UCSD-AML1 (cell line): ENCODE results near the gene TUBB4B.

Experiments used
- DNase-seq: peaks from one replicate; lab custom pipeline; 2025; ENCODE audit not compliant: unreplicated experiment; lab: John Stamatoyannopoulos, UW

Gene TUBB4B

DNA sequence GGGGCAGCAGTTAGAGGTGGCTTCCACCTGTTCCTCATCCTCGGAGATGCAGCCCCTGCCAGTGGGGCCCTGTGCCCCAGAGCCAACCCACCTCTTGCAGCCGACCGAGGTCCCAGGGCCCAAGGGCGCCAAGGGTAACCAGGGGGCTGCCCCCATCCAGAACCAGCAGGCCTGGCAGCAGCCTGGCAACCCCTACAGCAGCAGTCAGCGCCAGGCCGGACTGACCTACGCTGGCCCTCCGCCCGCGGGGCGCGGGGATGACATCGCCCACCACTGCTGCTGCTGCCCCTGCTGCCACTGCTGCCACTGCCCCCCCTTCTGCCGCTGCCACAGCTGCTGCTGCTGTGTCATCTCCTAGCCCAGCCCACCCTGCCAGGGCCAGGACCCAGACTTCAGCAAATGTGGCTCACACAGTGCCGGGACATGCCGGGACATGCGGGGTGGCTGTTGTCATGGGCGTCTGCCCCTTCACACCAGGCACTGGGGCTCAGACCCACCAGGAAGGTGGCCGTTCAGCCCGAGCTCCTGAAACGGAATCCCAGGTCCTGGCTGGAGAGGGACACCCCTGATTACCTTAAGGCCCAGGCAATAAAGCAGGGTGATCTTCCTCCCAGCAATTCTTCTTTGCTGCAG lies 15.3 kb upstream of the TUBB4B start:
- DNase-seq, result no peak

DNA sequence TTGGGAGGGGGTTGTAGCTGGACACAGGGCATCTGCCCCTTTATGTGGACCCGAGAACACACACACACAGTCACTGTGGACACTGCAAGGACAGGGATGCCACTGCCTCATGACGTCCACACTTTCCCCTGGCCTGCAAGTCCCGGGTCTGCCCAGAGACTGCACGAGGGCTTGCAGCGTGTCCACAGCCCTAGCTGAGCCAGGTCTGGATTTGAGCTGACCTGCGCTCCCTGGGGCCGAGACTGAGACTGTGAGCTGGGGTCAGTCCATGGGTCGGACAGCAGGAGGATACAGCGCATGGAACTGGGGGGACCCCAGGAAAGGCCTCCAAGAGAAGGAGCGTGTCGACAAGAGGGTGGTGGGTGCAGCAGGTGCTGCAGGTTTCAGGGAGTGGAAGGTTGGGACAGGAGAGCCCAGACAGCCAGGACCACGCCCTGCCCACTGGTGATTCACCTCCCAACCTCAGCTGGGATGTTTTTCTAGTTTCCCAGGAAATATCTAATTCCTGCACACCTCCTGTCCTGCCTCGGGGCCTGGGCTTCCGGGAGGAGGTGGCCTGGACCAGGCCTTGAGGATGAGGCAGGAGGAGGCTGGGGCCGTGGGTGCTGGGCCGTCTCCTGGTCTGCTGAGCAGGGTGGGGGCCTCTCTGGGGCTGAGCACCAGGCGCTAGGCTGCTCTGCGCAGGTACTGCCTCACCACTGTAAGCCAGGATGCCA lies 14.6 kb upstream of the TUBB4B start:
- no peak for DNase-seq

DNA sequence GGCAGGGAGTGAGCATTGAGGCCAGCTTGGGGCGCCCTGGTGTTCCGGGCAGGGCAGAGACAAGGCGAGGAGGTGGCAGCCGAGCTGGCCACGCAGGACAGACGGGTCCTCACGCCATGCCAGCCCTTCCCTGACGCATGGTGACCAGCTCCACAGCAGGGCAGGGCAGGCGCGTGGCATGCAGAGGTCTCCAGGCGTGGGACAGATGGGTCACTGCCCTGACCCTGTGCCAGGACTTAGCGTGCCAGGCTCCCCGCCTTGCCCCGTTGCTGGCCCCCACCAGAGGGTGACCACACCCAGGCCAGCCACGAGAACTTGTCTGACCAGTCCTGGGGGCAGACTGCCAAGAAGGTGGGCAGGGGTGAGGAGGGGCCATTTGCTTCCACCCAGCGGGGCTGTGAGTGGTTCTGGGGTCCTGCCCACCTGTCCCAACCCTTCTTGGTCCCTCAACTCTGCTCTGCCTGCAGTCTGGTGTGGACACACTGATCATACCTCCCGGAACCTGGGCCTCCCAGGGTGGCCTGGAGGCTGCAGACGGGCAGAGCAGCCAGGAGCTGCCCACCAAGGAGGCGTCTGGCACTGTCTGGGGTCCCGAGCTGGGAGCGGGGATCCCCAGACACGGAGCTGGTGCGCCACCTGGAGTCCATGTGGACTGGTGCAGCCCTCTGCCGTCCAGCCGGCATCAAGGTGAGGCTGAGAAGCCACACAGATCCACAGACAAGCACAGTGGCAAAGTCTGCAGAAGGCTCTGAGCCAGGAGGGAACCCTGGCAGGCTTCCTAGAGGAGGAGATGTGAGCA lies 13.8 kb upstream of the TUBB4B start, which contains the start of gene RNF224:
RNF224 (plus strand) TSS at position 449 of the 799 bp plus-strand sequence. CDS start 834 bp downstream, outside the sequence.
- DNase-seq, result peak; percentile 78

DNA sequence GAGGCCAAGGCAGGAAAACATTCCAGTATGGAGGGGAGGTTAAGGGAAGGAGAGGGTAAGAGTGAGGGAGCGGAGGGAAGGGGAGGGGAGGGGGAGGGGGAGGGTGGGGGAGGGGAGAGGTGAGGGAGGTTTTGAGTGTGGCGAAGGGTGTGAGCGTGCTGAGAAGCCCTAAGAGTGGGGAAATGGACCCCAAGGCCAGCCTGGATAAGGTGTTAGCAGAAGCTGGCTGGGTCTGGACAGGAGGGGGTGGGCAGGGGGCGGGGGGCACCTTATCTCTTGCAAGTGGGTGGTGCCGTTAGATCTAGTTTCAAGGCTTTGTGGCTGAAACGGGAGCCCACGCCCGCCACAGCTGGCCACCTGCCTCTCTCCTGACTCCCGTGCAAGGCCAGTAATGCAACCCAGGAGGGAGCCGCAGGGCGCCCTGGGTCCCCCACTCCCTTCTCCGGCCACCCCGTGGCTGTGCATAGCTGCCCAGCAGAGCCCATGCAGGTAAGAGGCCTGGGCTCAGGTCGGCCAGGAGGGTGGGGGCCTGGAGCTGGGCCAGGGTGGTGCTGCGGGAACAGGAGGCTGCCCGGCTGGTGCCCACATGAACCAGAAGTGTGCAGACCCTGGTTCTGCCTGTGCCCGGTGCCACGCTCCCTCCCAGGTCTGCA lies 13.1 kb upstream of the TUBB4B start:
- no peak for DNase-seq

DNA sequence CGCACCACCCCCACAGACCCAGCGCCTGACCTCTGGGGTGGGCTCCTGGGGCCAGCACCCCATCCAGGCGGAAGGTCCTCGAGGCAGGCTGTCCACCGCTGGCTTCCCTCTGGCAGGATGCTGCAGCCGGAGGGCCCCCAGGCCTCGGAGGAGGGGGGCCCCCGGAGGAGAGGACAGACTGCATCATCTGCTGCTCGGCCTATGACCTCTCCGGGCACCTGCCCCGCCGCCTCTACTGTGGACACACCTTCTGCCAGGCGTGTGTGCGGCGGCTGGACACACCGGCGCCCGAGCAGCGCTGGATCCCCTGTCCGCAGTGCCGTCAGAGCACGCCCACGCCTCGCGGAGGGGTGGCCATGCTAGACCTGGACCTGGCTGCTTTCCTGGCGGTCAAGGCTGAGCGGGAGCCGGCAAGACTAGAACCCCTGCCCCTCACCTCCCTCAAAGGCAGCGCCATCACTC lies 12.6 kb upstream of the TUBB4B start:
- DNase-seq, result no peak

DNA sequence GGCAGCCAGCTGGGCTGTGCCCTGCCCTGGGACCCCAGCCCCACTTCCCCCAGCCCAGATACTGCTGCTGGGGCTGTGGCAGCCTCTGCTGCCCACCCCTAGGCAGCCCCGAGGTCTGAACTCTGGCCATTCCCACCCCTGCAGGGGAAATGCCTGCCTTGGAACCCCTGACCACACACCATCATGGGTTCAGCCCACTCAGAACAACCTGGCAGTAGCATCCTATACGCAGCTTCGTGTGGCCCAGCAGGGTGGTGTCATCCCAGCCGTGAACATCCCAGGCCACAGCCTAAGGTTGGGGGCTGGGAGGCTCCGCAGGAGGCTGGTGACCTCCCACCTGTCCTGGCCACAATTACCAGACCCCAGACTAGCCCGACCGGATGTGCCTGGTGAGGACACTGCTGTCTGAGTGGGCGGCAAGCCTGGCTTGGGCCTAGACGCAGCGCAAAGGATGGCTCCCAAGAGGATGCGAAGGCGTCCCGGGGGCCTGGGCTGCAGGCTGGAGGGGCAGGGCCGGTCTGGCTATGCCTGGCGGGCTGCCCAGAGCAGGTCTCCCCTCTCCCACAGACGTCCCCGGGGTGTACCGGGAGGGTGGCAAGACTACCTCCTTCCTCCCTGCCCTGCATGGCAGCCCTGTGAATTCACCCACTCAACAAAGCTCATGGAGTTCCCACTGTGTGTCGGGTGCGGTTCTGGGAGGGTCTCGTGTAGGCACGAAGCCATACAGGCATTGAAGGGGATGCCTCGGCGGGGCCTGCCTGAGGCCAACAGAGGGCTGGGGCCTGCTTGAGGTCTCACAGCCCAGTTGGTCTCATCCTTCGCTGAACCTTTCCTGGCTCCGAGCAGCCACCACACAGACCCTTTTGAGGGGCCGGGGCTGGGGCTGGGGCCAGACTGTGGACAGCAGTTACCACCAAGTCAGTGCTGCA lies 11.9 kb upstream of the TUBB4B start:
- no peak for DNase-seq

DNA sequence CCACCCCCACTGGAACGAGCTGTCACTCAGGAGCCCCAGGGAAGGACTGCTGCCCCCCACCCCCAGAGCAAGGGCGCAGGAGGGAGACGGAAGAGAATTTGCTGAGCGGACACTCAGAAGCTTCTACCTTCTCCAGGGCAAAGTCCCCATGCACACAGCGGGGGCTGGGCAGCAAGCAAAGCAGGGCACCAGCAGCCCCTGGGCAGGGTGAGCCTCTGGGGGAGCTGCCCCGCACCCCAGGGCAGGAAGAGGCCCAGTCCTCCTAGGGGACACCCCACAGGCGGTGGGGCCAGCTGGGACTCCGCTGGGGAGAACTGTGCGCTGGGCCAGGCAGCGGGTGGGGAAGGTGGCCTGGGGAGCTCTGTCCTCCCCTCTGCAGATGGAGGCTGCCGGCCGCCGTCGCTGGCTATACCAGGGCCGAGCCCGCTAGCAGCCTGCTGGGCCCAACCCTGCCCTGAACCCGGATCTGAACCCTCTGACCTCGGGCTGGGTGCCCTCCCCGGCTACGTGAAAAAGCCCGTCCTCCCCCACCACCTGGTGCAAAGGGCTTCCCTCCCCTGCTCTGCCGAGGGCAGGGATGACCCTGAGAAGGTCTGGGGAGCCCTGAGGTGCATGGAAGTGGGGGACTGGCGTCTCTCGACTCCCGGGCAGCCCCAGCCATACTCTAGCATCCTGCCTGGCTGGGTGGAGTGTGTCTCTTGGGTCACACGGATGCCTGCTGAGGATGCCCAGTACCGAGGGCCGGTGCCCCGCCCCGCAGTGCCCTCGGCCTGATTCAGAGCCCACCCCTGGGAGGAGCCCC lies 11.0 kb upstream of the TUBB4B start:
- no peak for DNase-seq

DNA sequence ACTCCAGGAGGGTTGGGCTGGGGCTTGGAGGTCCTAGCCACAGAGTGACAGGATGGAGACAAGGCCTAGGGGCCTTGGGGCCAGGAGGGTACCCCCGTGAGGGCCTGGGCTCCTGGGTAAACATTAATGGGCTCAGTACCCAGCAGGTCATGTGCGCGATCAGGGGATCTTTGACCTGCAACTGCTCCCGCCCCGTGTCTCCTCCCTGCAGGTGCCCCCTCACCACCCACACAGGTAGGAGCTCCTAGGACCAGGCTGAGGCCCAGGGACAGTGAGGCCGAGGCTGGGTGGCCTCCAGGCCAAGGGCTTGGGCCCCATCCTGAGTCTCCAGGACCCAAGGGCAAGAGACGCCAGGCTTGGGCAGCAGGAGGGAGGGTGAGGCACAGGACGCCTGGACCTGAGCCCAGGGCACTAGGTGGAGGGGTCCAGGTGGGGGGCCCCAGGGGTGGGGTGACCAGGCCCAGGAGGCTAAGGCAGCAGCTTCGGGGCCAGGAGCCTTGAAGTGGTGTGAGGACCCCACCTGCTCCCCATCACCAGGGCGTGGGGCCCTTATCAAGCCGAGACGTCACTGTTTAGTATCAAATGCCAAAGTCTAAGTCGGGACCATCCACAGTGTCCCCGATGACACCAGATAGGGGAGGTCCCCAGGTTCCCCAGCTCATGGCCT lies 10.2 kb upstream of the TUBB4B start, which contains the start of gene SLC34A3:
SLC34A3 (plus strand) TSS at position 197 of the 667 bp plus-strand sequence. CDS start 802 bp downstream, outside the sequence.
- DNase-seq, result no peak

DNA sequence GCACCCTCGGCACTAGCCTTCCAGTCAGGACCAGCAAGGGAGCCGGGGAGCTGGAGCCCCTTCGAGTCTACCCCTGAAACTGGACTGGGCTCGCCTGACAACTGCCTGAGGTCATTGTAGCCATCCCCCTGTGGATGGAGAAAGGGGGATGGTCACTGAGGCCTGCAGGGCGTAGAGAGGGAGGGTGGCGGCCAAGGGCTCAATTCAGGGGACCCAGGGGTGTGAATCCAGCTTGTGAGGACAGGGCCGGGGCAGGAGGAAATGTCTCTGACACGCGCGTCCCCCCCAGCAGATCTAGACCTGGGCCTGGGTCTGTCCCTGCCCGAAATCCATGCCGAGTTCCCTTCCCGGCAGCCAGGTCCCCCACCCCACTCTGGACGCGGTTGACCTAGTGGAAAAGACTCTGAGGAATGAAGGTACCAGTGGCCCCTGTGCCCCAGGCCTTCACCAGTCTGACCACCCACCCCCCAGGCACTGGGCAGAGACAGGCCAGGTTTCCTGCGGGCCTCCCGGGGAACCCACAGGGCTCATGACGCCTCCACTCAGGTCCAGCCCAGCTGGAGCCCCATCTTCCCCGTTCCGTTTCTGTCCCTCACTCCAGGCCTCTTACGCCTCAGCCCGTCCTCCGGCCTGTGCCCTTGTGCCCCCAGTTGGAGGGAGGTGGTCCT lies 9.6 kb upstream of the TUBB4B start:
- no peak for DNase-seq

DNA sequence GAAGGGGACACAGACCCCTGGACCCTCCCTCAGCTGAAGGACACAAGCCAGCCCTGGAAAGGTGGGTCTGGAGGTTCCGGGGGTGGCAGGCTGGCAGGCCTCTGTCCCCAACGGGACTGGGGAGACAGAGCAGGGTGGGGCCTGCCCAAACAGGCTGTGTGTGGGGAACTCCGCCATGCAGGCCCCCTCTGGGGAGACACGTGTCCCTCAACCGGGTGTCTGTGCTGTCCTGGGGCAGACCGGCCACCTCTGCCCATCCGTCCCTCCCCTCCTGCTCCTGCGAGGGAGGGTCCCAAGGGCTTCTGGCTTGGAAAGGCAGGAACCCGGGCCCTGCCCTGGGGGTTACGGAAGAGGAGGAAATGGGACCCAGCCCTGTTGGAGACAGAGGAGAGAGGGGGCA lies 9.0 kb upstream of the TUBB4B start:
- no peak for DNase-seq

DNA sequence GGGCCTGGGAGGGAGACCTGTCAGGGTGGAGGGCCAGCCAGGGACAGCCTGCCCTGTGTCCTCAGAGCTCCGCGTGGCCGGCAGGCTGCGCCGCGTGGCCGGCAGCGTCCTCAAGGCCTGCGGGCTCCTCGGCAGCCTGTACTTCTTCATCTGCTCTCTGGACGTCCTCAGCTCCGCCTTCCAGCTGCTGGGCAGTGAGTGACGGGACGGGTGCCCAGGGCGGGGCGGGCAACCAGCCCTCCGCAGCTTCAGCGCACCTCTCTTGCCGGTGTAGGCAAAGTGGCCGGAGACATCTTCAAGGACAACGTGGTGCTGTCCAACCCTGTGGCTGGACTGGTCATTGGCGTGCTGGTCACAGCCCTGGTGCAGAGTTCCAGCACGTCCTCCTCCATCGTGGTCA lies 8.6 kb upstream of the TUBB4B start:
- no peak for DNase-seq

DNA sequence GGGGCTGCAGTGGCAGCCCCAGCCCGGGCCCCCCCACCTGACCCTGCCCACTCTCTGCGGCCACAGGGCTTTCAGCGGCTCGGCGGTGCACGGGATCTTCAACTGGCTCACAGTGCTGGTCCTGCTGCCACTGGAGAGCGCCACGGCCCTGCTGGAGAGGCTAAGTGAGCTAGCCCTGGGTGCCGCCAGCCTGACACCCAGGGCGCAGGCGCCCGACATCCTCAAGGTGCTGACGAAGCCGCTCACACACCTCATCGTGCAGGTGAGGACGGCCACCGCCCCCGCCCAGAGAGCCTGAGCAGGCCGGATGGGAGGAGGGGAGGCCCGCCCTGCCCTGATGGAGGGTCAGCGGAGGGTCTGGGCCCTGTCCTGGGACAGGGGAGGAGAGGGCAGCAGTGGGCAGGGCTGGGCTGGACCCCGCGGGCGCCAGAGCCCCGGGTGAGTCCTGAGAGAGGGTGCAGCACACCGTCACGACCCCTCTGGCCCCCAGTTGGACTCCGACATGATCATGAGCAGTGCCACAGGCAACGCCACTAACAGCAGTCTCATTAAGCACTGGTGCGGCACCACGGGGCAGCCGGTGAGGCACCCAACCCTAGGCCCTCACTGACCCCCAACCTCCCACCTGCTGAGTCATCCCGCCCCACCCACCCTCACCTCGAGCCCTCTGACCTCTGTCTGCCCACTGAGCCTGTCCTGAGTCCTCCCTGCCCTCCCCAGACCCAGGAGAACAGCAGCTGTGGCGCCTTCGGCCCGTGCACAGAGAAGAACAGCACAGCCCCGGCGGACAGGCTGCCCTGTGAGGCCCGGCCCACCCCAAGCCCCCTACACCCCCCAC lies 7.7 kb upstream of the TUBB4B start:
- no peak for DNase-seq

DNA sequence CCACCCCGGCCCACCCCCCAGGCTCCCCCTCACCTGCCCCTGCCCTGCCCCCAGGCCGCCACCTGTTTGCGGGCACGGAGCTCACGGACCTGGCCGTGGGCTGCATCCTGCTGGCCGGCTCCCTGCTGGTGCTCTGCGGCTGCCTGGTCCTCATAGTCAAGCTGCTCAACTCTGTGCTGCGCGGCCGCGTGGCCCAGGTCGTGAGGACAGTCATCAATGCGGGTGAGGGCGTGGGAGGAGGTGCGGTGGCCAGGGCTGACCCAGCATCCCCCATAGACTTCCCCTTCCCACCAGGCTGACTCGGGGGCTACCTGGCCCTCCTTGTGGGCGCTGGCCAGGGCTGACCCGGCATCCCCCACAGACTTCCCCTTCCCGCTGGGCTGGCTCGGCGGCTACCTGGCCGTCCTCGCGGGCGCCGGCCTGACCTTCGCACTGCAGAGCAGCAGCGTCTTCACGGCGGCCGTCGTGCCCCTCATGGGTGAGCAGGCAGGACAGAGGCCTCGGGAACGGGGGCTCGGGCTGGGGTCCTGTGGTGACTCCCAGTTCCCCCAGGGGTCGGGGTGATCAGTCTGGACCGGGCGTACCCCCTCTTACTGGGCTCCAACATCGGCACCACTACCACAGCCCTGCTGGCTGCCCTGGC lies 6.9 kb upstream of the TUBB4B start:
- DNase-seq, result no peak

DNA sequence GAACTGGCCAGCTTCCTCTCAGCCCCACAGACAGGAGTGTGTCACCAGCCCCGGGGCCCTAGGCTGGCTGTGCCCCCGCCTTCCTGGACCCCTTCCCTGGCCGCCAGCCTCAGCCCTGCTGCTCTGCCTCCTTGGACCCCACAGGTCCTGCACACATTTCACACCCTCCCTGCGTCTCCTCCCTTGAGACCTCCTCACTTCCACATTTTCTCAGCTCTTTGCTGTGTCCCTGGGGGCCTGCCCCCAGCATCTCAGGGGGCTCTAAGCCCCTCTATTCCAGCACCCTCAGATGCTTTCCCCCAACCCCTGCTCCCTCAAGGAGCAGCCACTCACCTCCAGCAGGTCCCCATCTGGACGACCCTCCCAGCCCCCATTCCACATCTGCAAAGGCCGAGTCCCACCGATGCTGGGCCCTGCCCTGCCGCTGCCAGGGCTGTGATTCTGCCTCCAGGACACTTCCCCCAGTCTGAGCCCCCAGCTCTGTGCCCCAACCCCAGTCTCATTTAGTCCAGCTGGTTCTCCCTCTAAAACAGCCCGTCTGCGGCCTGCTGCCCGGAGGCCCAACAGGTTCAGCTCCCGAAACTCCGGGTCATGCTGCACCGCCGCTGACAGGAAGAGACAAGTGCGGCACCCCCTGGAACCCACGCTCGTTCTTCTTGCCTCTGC lies 6.2 kb upstream of the TUBB4B start:
- DNase-seq, result no peak

DNA sequence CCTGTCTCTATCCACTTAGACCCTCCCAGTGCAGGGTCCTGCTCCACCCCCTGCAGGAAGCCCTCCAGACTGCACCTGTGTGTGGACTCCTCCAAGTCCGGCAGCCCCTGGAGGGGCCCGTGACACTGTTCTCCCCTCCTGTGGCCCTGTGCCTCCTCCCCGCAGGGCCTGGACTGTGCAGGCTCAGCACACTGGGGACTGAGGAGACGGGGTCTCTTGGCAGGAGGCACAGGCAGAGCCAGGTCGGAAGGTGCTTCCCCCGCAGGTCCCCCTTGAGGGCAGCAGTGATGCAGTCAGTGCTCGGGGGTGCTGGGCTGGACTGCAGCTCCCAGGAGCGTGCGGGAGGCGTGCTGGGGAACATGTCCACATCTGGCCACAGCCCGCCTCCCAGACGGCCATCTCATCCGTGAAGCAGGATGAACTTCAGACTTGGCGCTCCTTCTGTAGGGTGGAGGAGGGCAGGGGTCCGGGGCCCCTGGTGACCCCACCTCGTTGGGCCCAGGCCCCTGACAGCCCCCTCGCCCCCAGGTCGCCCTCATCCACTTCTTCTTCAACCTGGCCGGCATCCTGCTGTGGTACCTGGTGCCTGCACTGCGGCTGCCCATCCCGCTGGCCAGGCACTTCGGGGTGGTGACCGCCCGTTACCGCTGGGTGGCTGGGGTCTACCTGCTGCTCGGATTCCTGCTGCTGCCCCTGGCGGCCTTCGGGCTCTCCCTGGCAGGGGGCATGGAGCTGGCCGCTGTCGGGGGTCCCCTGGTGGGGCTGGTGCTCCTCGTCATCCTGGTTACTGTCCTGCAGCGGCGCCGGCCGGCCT lies 5.5 kb upstream of the TUBB4B start:
- no peak for DNase-seq
